ENCODE data around the gene CAMKK1.
A peak's percentile ranks its signal among the peaks of the same experiment; 100 is the strongest.

The CAMKK1 gene

GRCh38 chr17:3896108-3896967, 3.5 kb upstream of the CAMKK1 start:
- no peak for DNase-seq

GRCh38 chr17:3895354-3895753, 2.5 kb upstream of the CAMKK1 start:
- no peak for DNase-seq

GRCh38 chr17:3894911-3895343, 2.1 kb upstream of the CAMKK1 start:
- DNase-seq: peak; percentile 34

GRCh38 chr17:3894188-3894587, 1.3 kb upstream of the CAMKK1 start:
- no peak for DNase-seq

- DNase-seq: no peak
These were observed 865 bp upstream of the CAMKK1 start for GRCh38 chr17:3893720-3894116.

- DNase-seq: peak; percentile 53
These were observed 506 bp downstream of the CAMKK1 start for GRCh38 chr17:3892095-3892998.

- DNase-seq: no peak
These were observed 1.2 kb downstream of the CAMKK1 start for GRCh38 chr17:3891626-3892094.

- no peak for DNase-seq
These were observed 2.0 kb downstream of the CAMKK1 start for GRCh38 chr17:3890878-3891219.

- peak; percentile 91 for DNase-seq
These were observed 2.6 kb downstream of the CAMKK1 start for GRCh38 chr17:3890082-3890877.

GRCh38 chr17:3889325-3890012, 3.4 kb downstream of the CAMKK1 start:
- DNase-seq: no peak

- DNase-seq: peak; percentile 84
These were observed 4.3 kb downstream of the CAMKK1 start for GRCh38 chr17:3888343-3889171.

GRCh38 chr17:3887804-3888203, 5.0 kb downstream of the CAMKK1 start:
- DNase-seq: no peak

GRCh38 chr17:3887394-3887793, 5.5 kb downstream of the CAMKK1 start:
- DNase-seq: no peak

GRCh38 chr17:3886776-3887175, 6.1 kb downstream of the CAMKK1 start:
- DNase-seq: no peak

- DNase-seq: peak; percentile 86
These were observed 6.9 kb downstream of the CAMKK1 start for GRCh38 chr17:3885970-3886369.

GRCh38 chr17:3885271-3885670, 7.6 kb downstream of the CAMKK1 start:
- no peak for DNase-seq

- no peak for DNase-seq
These were observed 8.7 kb downstream of the CAMKK1 start for GRCh38 chr17:3884188-3884587.

GRCh38 chr17:3882276-3882675, 10.6 kb downstream of the CAMKK1 start:
- no peak for DNase-seq

GRCh38 chr17:3880983-3881382, 11.9 kb downstream of the CAMKK1 start:
- DNase-seq: no peak

GRCh38 chr17:3879591-3880417, 13.0 kb downstream of the CAMKK1 start:
- no peak for DNase-seq

Data from fibroblast of skin of scalp (primary cell).